Glomerular visceral epithelial cell (primary cell): Measurements from ENCODE around the gene PIK3R2.
"Not testable (repeated sequence)": the region's sequence is repeated elsewhere in the genome, so short reads cannot be mapped to it uniquely, and the experiment has no call there.

Experiments
- DNase-seq: peaks from one replicate; pipeline ENCODE4 v3.0.0-alpha.2; 2016; ENCODE audit errors: extremely low spot score

PIK3R2 gene

DNA sequence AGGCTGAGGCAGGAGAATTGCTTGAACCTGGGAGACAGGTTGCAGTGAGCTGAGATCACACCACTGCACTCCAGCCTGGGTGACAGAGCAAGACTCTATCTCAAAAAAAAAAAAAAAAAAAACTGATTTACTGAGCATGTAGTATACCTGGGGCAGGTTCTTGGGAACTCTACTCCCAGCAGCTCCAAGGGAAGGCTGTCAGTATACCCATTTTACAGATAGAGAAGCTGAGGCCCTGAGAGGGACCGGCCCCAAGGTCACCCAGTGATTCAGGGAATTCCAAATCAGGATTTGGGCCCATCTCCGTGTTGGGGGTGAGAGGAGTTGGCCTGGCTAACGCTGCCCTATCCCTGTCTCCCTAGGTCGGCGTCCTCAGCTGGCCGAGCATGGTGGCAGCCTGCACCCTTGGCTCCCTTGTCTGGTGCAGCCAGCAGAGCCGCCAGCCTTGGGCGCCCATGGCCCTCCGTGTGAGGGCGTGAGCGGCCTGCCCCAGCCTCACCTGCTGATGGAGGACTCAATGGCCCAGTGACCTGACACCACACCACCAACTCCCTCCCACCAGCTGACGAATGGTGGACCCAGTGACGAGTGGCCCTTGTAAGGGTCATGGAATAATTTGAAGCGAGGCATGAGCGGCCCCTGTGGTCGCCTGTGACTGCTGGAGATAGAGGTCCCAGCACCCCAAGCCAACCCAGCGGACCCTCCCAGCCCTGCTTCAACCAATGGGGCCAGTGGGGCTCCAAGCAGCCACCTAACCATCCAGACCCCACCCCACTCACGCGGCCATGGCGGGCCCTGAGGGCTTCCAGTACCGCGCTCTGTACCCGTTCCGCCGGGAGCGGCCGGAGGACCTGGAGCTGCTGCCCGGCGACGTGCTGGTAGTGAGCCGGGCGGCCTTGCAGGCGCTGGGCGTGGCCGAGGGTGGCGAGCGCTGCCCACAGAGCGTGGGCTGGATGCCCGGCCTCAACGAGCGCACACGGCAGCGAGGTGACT is 2.4 kb downstream of the PIK3R2 start:
- no peak for DNase-seq

DNA sequence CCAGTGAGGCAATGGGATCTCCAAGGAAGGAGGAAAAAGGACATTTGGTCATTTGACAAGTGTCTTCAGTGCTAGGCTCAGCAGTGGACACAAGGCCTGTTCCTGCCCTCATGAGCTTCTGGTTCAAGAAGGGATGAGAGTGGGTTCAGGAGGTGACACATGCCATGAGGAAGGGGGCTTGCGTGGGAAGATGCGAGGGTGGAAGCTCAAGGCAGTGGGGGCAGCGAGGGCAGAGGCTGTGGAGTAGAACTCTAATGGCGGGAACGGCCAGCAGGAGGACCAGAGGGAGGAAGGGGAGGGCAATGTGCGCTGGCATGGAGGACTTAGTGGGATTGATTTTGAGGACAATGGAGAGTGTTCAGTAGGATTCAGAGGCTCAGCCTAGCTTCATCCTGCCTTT is 3.3 kb downstream of the PIK3R2 start:
- no peak for DNase-seq

DNA sequence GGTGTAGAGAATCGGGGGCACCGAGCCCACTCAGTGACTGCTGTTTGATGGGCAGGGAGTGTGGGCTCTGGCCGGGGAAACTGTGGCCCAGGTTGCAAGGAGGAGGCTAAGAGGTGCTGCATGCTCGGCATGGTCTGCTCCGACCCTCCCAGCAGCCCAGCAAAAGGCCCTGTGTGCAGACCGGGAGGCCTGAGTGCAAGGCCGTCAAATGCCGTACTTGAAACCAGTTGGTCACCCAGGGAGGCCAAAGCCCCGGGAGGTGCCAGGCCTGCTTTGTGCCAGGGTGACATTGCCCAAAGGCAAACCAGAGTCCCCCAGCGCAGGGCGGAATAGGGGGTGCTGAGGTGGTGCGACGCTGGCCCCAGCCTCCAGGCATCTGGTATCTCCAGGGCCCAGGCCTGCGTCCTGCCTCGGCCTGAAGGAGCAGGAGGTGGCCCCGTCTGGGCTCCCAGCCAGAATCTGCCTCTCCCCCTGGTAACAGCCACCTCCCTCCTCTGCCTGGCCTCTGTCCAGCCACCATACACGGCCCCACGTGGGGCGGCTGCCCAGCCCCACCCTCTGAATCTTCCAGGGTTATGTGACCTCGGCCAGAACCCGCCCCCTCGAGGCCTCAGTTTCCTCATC is 4.0 kb downstream of the PIK3R2 start:
- peak; percentile 91 for DNase-seq

DNA sequence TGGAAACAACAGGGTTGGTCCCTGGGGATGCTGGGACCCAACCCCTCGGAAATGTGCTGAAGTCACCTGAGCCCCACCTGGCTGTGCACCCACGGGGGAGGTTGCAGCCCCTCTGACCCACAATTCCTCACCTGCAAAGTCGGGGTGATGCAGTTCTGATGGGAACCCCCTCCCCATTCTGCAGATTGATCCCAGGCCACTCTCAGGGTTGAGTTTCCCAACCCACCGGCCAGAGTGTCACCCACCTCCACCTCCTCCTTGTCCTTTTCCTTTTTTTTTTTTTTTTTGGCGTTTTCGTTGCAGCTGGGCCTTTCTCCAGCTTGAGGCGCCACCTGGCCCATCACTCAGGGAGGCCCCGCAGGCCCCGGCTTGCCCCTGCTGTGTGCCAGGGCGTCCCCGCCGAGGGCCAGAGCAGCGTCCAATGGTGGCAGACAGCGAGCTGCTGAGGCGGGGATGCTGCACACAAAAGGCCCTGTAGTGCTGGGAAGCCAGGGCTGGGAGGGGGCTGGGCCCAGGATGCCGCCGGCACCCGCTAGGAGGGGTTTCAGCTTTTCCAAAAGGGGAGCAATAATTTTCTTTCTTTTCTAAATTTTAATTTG is 4.6 kb downstream of the PIK3R2 start:
- DNase-seq: no peak

DNA sequence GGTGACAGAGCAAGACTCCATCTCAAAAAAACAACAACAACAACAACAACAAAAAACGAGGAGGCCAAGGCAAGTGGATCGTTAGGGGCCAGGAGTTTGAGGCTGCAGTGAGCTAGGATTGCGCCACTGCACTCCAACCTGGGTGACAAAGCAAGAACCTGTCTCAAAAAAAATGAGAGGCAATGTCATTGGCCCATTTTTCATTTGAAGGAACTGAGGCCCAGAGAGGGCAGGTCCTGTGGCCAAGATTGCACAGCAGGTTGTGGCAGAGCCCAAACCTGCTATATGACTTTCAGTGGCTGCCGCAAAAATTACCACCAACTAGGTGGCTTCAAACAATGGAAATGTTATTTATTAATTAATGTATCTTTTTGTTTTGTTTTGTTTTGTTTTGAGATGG is 5.5 kb downstream of the PIK3R2 start:
- no peak for DNase-seq

DNA sequence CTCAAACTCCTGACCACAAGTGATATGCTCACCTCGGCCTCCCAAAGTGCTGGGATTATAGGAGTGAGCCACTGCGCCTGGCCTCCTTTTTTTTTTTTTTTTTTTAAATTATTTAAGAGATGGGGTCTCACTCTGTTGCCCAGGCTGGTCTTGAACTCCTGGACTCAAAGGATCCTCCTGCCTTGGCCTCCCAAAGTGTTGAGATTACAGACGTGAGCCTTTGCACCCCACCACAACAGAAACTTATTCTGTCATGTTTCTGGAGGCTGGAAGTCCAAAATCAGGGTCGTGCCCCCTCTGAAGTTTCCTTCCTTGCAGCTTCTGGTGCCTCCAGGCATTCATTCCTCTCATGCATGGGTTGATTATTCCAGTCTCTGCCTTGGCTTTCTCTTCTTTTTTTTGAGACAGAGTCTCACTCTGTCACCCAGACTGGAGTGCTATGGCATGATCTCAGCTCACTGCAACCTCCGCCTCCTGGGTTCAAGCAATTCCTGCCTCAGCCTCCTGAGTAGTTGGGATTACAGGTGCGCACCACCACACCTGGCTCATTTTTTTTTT is 6.2 kb downstream of the PIK3R2 start:
- DNase-seq: not testable (repeated sequence)

DNA sequence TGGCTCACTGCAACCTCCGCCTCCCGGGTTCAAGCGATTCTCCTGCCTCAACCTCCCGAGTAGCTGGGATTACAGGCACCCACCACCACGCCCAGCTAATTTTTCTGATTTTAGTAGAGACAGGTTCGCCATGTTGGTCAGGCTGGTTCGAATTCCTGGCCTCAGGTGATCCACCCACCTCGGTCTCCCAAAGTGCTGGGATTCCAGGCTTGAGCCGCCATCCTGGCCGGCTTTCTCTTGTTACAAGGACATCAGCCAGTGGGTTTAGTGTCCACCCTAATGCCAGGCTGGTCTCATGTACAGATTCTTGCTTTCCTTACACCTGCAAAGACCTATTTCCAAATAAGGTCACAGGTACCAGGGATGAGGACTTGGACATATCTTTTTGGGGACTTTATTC is 6.8 kb downstream of the PIK3R2 start:
- DNase-seq: no peak

DNA sequence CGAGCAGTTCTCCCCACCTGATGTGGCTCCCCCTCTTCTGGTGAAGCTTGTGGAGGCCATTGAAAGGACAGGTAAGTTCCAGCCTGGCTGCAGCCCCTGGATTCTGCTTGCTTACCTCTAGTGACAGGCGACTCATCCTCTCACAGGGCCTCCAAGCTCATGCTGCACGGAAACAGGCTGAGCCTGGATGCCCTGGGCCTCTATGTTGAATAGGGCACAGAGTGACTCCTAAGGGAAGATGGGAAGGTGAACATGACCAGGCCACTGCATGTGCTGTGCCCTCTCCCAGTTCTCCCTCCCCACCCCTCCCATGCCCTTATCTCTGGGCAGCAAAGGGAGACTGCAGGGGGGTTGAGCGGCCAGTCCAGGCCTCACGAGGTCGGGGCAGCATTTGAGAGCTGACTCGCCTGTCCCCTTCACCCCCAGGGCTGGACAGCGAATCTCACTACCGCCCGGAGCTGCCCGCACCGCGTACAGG is 7.6 kb downstream of the PIK3R2 start:
- no peak for DNase-seq

DNA sequence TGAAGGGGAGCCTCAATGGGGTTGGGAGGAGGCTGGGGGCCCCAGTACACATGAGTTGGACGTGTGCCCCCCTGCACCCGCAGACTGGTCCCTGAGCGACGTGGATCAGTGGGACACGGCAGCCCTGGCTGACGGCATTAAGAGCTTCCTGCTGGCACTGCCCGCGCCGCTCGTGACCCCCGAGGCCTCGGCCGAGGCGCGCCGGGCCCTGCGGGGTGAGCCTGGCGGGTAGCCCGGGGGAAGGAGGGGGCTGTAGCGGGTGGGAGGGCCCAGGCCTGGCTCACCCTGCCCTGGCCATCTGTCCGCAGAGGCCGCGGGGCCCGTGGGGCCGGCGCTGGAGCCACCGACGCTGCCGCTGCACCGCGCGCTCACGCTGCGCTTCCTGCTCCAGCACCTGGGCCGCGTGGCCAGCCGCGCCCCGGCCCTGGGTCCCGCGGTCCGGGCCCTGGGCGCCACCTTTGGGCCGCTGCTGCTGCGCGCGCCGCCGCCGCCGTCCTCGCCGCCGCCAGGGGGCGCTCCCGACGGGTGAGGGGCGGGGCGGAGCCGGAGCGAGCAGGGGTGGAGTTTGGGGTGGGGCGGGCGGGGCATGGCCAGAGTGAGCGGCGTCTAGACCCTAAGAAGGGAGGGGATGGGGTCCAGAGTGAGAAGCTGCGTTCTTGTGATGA is 8.1 kb downstream of the PIK3R2 start:
- peak; percentile 76 for DNase-seq

DNA sequence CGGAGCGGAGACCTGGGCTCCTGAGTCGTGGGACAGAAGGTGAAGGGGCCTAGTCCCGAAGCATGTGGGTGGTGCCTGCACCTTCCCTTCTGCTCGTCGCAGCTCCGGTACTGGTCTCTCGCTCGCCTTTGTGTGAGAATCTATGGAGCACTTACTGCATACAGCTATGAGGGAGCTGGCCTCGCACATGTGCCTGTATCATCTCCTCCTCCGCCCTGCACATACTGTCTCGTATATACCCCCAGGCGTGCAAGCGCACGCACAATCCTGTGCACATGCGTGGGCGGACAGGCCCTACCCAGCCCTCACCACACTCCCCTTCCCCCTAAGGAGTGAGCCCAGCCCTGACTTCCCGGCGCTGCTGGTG is 8.7 kb downstream of the PIK3R2 start:
- DNase-seq: no peak

DNA sequence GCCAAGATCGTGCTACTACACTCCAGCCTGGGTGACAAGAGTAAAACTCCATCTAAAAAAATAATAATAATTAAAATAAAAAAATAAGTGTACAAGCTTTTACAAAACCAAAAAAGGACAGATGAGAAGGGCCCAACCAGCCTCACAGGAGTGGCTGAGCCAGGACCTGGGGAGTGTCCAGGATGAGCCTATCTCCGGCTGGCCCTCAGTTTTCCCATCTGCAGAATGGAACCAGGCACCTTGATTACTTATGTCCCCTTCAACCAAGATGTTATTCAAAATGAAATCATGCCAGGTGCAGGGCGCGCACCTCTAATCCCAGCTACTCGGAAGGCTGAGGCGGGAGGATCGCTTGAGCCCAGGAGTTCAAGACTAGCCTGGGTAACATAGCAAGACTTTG is 11.1 kb downstream of the PIK3R2 start:
- DNase-seq: no peak

DNA sequence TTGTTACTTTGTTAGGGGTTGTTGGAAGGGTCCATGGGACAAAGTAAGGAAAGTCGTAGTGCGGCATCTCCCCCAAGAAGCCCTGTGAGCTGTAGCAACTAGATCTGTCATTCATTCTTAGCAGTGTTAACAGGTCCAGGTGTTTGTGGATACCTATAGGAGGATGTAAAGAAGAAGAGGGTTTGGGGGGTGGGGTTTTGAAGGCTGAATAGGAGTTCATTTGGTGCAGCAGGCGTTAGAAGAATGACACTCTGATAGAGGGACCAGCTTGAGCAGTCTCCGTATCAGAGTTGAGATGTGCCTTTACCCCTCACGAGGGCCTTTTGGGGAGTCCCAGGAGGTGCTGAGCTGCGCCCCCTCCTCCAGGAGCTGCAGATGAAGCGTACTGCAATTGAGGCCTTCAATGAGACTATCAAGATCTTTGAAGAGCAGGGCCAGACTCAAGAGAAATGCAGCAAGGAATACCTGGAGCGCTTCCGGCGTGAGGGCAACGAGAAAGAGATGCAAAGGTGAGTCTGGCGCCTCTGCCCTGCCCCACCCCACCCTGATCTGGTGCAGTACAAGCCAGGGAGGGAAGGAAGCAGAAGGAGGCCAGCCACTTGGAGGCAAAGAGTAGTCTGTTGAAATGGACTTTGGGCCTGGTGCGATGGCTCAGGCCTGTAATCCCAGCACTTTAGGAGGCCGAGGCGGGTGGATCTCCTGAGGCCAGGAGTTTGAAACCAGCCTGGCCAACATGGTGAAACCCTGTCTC is 13.0 kb downstream of the PIK3R2 start:
- DNase-seq: no peak

DNA sequence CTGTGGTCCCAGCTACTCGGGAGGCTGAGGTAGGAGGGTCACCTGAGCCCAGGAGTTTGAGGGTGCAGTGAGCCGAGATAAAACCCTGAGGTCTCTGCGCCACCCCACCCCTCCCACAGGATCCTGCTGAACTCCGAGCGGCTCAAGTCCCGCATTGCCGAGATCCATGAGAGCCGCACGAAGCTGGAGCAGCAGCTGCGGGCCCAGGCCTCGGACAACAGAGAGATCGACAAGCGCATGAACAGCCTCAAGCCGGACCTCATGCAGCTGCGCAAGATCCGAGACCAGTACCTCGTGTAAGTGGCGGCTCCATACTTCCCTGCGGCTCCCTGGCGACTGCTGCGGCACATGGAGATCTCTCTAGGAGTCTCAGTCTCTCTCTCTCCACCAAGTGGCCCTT is 14.0 kb downstream of the PIK3R2 start:
- no peak for DNase-seq

DNA sequence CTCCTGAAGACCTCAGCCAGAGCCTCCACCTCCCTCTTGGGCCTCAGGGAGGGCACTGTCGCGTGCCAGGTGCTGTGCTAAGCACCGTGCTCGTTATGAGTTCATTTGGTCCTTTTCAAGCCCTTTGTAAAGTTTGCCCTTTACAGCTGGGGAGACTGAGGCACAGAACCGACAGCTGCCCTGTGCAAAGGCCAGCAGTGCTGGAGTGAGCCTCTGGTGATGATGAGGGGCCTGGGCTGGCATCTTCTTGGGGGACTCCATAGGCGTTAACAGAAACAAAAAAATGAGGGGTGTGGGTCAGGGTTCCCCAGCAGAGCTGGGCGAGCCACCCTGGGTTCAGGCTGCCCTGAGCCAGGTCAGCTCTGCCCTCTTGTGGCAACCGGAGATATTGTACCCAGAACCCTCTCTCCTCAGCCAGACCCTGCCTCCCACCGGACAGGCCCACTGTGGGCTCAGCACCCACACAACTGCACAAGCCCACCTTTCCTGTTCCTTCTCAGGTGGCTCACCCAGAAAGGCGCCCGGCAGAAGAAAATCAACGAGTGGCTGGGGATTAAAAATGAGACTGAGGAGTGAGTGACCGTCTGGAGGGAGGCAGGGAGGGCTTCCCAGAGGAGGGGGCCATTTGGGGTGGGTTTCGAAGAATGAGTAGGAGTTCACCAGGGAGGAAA is 15.1 kb downstream of the PIK3R2 start:
- peak; percentile 54 for DNase-seq

DNA sequence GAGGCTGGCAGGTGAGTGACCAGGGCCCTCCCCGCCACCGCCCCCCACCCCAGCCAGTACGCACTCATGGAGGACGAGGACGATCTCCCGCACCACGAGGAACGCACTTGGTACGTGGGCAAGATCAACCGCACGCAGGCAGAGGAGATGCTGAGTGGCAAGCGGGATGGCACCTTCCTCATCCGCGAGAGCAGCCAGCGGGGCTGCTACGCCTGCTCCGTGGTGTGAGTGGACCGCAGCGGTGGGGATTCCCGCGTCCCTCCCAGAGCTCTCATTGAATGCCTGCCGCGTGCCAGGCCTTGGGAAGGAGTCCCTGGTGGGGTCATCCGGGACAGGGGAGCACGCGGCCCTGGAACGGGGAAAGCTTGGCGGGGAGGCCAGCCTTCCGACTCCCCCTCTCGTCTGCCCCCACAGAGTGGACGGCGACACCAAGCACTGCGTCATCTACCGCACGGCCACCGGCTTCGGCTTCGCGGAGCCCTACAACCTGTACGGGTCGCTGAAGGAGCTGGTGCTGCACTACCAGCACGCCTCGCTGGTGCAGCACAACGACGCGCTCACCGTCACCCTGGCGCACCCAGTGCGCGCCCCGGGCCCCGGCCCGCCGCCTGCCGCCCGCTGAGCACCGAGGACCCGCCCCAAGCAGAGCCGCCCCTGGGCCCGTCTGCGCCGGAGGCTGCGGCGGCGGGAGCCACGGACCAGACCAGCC is 15.9 kb downstream of the PIK3R2 start:
- DNase-seq: no peak

DNA sequence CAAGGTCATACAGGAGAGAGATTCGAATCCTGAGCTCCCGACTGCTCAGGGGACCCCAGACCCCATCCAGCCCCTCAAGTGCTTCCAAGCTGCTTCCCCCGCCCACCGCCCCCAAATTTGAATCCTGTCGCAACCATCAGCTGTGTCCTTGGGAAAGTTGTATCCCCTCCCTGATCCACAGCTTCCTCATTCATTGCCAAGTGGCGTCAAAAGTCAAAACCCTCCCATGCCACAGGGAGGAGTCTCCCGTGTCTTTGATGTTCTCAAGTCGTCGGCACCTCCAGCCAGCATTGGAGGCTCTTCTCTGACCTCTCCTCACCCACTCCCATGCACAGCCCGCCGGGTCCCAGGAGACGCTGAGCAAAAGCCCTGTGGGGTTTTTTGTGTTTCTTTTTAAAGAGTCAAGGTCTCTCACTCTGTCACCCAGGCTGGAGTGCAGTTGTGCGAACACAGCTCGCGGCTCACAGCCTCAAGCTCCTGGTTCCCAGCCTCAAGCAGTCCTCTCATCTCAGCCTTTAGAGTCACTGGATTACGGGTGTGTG is 17.8 kb downstream of the PIK3R2 start:
- no peak for DNase-seq

DNA sequence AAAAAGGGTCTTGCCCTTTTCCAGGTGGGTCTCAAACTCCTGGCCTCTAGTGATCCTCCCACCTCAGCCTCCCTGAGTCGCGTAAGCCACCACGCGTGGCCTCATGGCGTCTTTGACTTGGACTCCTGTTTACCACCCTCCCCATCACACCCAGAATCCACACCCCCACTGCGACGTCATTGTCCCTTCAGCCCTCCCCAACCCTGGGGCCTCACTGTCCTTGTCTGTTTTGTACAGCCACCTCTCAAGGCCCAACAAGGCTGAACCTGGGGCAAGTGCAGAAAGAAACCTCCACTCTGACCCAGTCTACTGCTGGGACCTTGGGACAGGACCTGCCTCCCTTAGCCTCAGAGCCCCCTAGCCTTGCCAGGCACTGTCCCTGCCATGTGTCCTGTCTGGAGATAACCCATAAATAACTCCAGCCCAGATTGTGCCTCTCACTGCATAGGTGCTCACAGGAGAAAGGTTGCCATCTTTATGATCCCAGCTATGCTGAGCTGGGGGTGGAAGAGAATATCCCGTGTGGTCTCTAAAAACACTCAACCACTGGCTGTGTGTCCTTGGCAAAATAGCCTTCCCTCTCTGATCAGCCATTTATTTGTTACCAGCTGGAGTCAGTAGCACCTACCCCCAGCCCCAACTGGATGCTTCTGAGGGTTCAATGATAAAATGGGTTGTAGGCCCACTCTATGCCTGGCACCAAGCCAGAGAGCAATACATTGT is 18.8 kb downstream of the PIK3R2 start:
- DNase-seq: no peak

DNA sequence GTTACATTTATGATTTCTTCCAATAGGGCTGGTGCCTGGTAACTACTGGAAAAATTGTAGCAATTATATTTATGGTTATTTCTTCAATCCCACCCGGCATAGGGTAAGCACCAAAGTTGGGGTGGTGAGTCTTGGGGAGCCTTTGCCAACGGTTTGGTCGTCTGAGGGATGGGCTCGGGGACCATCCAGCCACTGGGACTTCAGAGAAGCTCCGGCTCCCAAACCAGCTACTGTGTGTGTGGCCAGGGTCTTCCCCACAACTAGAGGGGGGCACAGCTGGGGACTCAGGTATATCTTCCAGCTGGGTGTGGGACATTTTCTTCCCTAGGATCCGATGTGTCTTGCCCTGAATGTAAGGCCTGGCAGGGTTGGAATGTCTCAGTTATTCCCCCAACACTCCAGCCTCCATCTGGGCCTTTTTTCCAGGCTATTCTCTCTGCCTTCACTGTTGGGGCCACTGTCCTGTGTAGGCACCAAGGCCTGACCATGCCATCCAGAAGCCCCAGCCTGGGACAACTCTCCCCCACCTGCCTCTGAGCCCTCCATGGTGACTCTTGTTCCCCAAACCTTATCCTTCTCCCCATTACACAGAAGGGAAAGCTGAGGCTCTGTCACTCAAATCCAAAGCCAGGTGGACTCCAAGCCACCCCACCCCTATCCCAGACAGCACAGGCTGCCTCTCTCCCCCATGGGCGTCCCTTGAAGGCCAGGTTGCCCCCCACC is 19.5 kb downstream of the PIK3R2 start:
- no peak for DNase-seq
